Tibial nerve (tissue), 4 donors: ENCODE measurements around the gene ZMYND15. TPM values are rescaled to one million over a fixed set of nuclear protein-coding genes. Genes with fewer than 3 reads are reported as not detected.

Experiments used
- DNase-seq, 2 donors: peaks; one replicate each; pipeline ENCODE4 v3.0.0-alpha.2; 2019; ENCODE audit warnings: low spot score in 2 of 2
- H3K27ac ChIP-seq, 4 donors: fragments of 200-600 bp; sonication (generic) in 3 of 4; one replicate each; pipeline ENCODE4 v1.5.1; 2017 to 2019; ENCODE audit warnings: mild to moderate bottlenecking in 1 of 4
- H3K27me3 ChIP-seq, 2 donors: fragments of 200-600 bp; sonication (generic) in 1 of 2; one replicate each; pipeline versions ENCODE4 v1.5.1 to v1.6.0; 2017 to 2019
- H3K36me3 ChIP-seq, 3 donors: fragments of 200-600 bp; sonication (generic); one replicate each; pipeline ENCODE4 v1.5.1; 2018 to 2019
- H3K4me1 ChIP-seq, 4 donors: fragments of 200-600 bp; sonication (generic) in 3 of 4; one replicate each; pipeline ENCODE4 v1.5.1; 2017 to 2019
- H3K4me3 ChIP-seq, 4 donors: fragments of 200-600 bp; sonication (generic) in 3 of 4; one replicate each; pipeline ENCODE4 v1.5.1; 2017 to 2019; ENCODE audit warnings: mild to moderate bottlenecking in 1 of 4, moderate library complexity in 1 of 4
- H3K9me3 ChIP-seq, 4 donors: fragments of 200-600 bp; sonication (generic) in 3 of 4; one replicate each; pipeline ENCODE4 v1.5.1; 2017 to 2019
- EP300 ChIP-seq, 2 donors: sonication (generic); formaldehyde crosslinking; IDR thresholded peaks; one replicate each; pipeline ENCODE4 v1.6.1; 2017; ENCODE audit warnings: antibody characterized with exemption in 2 of 2, mild to moderate bottlenecking in 1 of 2
- POLR2A ChIP-seq, 2 donors: fragments of 450-650 bp; IDR thresholded peaks; one replicate each; pipeline ENCODE4 v1.6.1; 2017; ENCODE audit warnings: antibody characterized with exemption in 2 of 2, mild to moderate bottlenecking in 2 of 2, moderate library complexity in 2 of 2
- WGBS, 2 donors: methylation state at CpG; one replicate each; pipeline ENCODE4 v1.1.5; 2018; 5-methylcytosine and 5-hydroxymethylcytosine counted together
- total RNA-seq, 4 donors: library from RNA; depleted of rRNA; stranded (reverse); fragments of >200 nt; gene quantifications; one replicate each; pipeline ENCODE4 v1.1.0, GENCODE V29; 2016
- TF ChIP-seq, protein P1 (sequence below), 5 experiments: fragments of 200-600 bp in 3 of 5; fragments of 450-650 bp in 2 of 5; sonication (generic) in 3 of 5; IDR thresholded peaks; one replicate each; pipeline ENCODE4 v1.5.1; 2016 to 2019; ENCODE audit warnings: antibody characterized with exemption in 5 of 5, mild to moderate bottlenecking in 3 of 5, moderate library complexity in 2 of 5

The ZMYND15 gene
- total RNA-seq, 4 donors from 2014 or later = 0.42 to 0.66 (median 0.59) TPM; not detected in 1

- H3K36me3 ChIP-seq = no peaks in the 10 kb centered on the region
- H3K9me3 ChIP-seq = no peaks in the 10 kb centered on the region
- TF ChIP-seq, protein P1, sequence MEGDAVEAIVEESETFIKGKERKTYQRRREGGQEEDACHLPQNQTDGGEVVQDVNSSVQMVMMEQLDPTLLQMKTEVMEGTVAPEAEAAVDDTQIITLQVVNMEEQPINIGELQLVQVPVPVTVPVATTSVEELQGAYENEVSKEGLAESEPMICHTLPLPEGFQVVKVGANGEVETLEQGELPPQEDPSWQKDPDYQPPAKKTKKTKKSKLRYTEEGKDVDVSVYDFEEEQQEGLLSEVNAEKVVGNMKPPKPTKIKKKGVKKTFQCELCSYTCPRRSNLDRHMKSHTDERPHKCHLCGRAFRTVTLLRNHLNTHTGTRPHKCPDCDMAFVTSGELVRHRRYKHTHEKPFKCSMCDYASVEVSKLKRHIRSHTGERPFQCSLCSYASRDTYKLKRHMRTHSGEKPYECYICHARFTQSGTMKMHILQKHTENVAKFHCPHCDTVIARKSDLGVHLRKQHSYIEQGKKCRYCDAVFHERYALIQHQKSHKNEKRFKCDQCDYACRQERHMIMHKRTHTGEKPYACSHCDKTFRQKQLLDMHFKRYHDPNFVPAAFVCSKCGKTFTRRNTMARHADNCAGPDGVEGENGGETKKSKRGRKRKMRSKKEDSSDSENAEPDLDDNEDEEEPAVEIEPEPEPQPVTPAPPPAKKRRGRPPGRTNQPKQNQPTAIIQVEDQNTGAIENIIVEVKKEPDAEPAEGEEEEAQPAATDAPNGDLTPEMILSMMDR (IDR thresholded peaks at IDR 0.05) = no peak
- TF ChIP-seq POLR2A (IDR thresholded peaks at IDR 0.05) = no peak
- no peak for TF ChIP-seq EP300 (IDR thresholded peaks at IDR 0.05)
- peak overlapping the region in 1 of 4 donors; percentile 35 for H3K4me3 ChIP-seq
- WGBS, 2 donors = 12 to 25% methylated on average over 6 of the region's 6 CpGs
- no peak for DNase-seq
- peak overlapping the region in 1 of 4 donors; percentile 43 for H3K27ac ChIP-seq
- H3K4me1 ChIP-seq = peaks cover 0 to 48% (median 27%) of the 10 kb centered on the region in 4 donors
- H3K27me3 ChIP-seq = peaks cover 0 to 45% of the 10 kb centered on the region in 2 donors
Measured at GRCh38 chr17:4786516-4786915, 46.9 kb downstream of the ZMYND15 start.

- Histone ChIP-seq H3K4me1 (peaks cover 0 to 48% (median 27%) of the 10 kb centered on the region in 4 donors), H3K9me3 (no peaks in the 10 kb centered on the region), H3K36me3 (no peaks in the 10 kb centered on the region), H3K4me3 (no peak overlapping the region), H3K27me3 (peaks cover 0 to 29% of the 10 kb centered on the region in 2 donors), H3K27ac (peak overlapping the region in 2 of 4 donors; percentile 88 to 95)
- no peak for DNase-seq
- TF ChIP-seq, protein P1 (IDR thresholded peaks at IDR 0.05) = no peak
- TF ChIP-seq EP300 (IDR thresholded peaks at IDR 0.05) (no peak), POLR2A (IDR thresholded peaks at IDR 0.05) (no peak)
- 59 to 65% methylated on average over 14 of the region's 14 CpGs for whole genome bisulfite sequencing, 2 donors
Measured at GRCh38 chr17:4788159-4788806, 48.6 kb downstream of the ZMYND15 start.

DNA sequence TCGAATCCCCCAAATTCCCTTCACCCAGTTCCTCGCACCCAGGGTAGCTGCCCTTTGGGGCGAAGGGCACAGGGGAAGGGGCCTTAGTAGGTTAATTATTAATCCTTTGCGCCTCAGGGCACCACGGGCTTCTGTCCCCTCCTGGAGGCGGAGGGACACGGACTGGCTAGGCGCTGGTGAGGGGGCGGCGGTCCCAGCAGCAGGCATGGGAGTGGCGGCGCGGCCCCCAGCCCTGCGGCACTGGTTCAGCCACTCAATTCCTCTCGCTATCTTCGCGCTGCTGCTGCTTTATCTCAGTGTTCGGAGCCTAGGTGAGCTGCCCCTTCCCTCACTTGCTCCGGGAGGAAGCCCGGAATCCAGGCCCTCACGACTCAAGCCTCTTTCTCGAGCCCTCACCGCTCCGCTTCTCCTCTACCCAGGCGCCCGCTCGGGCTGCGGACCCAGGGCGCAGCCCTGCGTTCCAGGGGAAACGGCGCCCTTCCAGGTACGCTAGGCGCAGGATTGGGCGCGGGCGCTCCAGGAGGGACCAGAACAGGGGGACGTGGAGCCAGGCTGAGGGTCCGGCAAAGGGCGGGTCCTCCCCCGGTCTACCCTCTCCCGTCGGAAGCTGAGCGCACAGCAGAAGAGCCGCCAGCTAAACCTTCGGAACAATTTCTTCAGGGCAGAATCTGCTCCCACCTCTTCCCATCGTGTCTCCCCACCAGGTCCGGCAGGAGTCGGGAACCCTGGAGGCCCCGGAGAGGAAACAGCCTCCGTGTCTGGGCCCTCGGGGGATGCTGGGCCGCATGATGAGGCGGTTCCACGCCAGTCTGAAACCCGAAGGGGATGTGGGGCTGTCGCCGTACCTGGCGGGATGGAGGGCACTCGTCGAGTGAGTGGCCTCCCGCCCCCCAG is 49.4 kb downstream of the ZMYND15 start, which contains the start of gene GLTPD2:
Gene GLTPD2 (plus strand): TSS at position 158 of the 894 bp plus-strand sequence. CDS start 48 bp downstream, at position 206.
- TF ChIP-seq EP300 (IDR thresholded peaks at IDR 0.05) (no peak), POLR2A (IDR thresholded peaks at IDR 0.05) (no peak)
- TF ChIP-seq, protein P1 (IDR thresholded peaks at IDR 0.05) = no peak
- peaks cover 0 to 48% (median 27%) of the 10 kb centered on the region in 4 donors for H3K4me1 ChIP-seq
- no peaks in the 10 kb centered on the region for H3K9me3 ChIP-seq
- 38 to 45% methylated on average over 50 to 58 of the region's 62 CpGs for WGBS, 2 donors
- peak within 1 kb of the TSS; percentile 65 to 92 (median 76) for H3K4me3 ChIP-seq
- DNase-seq = no peak
- H3K27ac ChIP-seq = peak within 1 kb of the TSS; percentile 87 to 95 (median 92)
- H3K27me3 ChIP-seq = peaks cover 0 to 22% of the 10 kb centered on the region in 2 donors
- H3K36me3 ChIP-seq = no peaks in the 10 kb centered on the region

DNA sequence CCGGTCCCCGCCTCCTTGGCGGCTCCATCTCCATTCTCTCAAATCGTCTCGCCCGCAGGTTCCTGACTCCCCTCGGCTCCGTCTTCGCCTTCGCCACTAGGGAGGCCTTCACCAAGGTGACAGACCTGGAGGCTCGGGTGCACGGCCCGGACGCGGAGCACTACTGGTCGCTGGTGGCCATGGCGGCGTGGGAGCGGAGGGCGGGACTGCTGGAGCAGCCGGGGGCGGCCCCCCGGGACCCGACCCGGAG is 50.0 kb downstream of the ZMYND15 start:
- H3K27me3 ChIP-seq = peaks cover 0 to 16% of the 10 kb centered on the region in 2 donors
- H3K9me3 ChIP-seq = no peaks in the 10 kb centered on the region
- H3K27ac ChIP-seq = peak overlapping the region; percentile 87 to 95 (median 92)
- peaks cover 0 to 48% (median 27%) of the 10 kb centered on the region in 4 donors for H3K4me1 ChIP-seq
- peak overlapping the region; percentile 65 to 92 (median 76) for H3K4me3 ChIP-seq
- no peaks in the 10 kb centered on the region for H3K36me3 ChIP-seq
- no peak for DNase-seq
- TF ChIP-seq EP300 (IDR thresholded peaks at IDR 0.05) (no peak), POLR2A (IDR thresholded peaks at IDR 0.05) (no peak)
- TF ChIP-seq, protein P1 (IDR thresholded peaks at IDR 0.05) = no peak
- WGBS, 2 donors = 0 to 1% methylated on average over 10 to 20 of the region's 25 CpGs
